Loucy (cell line): ENCODE measurements around the gene SMIM44.

Experiments used
- H2AFZ ChIP-seq: fragments of 200-600 bp; sonication (generic); 2 replicates; pipeline ENCODE4 v1.6.0; 2016; ENCODE audit warnings: antibody characterized with exemption, mild to moderate bottlenecking, low read length, moderate library complexity
- H3F3A ChIP-seq: fragments of 200-600 bp; 2 replicates; pipeline ENCODE4 v1.6.0; 2016; ENCODE audit warnings: antibody characterized with exemption, low read depth, mild to moderate bottlenecking
- H3K27me3 ChIP-seq: fragments of 200-600 bp; sonication (generic); 2 replicates; pipeline ENCODE4 v1.6.1; 2014; ENCODE audit warnings: low read length, mild to moderate bottlenecking; ENCODE audit not compliant: insufficient read depth, poor library complexity, severe bottlenecking
- H3K36me3 ChIP-seq: fragments of 200-600 bp; sonication (generic); 2 replicates; pipeline ENCODE4 v1.6.1; 2016; ENCODE audit warnings: low read length; ENCODE audit not compliant: insufficient read depth
- H3K4me1 ChIP-seq: fragments of 200-600 bp; sonication (generic); 2 replicates; pipeline ENCODE4 v1.5.1; 2014; ENCODE audit warnings: low read length, mild to moderate bottlenecking; ENCODE audit not compliant: insufficient read depth, poor library complexity, severe bottlenecking
- H3K4me2 ChIP-seq: fragments of 200-600 bp; sonication (generic); 2 replicates; pipeline ENCODE4 v1.6.0; 2014; ENCODE audit warnings: antibody characterized with exemption, low read length, low read depth, mild to moderate bottlenecking; ENCODE audit not compliant: poor library complexity, severe bottlenecking
- H3K4me3 ChIP-seq: fragments of 200-600 bp; sonication (generic); 2 replicates; pipeline ENCODE4 v1.5.1; 2014; ENCODE audit warnings: low read length, mild to moderate bottlenecking, mixed read lengths; ENCODE audit not compliant: poor library complexity, severe bottlenecking
- H3K79me2 ChIP-seq: fragments of 200-600 bp; sonication (generic); 2 replicates; pipeline ENCODE4 v1.6.1; 2014; ENCODE audit warnings: low read length; ENCODE audit not compliant: insufficient read depth
- H3K9ac ChIP-seq: fragments of 200-600 bp; sonication (generic); 2 replicates; pipeline ENCODE4 v1.6.0; 2014; ENCODE audit warnings: mild to moderate bottlenecking, low read depth, low read length, moderate library complexity; ENCODE audit not compliant: poor library complexity, severe bottlenecking
- H3K9me2 ChIP-seq: fragments of 200-600 bp; sonication (generic); replicated peaks from 2 replicates; pipeline ENCODE4 v1.6.1; 2016; ENCODE audit warnings: low read depth, low read length, mixed read lengths
- H3K9me3 ChIP-seq: fragments of 200-600 bp; sonication (generic); 2 replicates; pipeline ENCODE4 v1.6.1; 2014; ENCODE audit warnings: mild to moderate bottlenecking, antibody characterized with exemption, low read length, low read depth; ENCODE audit not compliant: insufficient read depth
- H4K20me1 ChIP-seq: fragments of 200-600 bp; sonication (generic); 2 replicates; pipeline ENCODE4 v1.6.0; 2014; ENCODE audit warnings: antibody characterized with exemption, low read length, mild to moderate bottlenecking; ENCODE audit not compliant: insufficient read depth, poor library complexity, severe bottlenecking
- CTCF ChIP-seq: fragments of 200-600 bp; sonication (generic); conservative IDR thresholded peaks from 2 replicates; pipeline ENCODE4 v1.5.1; 2014; ENCODE audit warnings: mild to moderate bottlenecking, antibody characterized with exemption, low read length
- EZH2phosphoT487 ChIP-seq: fragments of 200-600 bp; IDR thresholded peaks from 2 replicates; pipeline ENCODE4 v1.6.1; 2018; ENCODE audit warnings: antibody characterized with exemption, mild to moderate bottlenecking, moderate library complexity, borderline replicate concordance

The SMIM44 gene

GRCh38 chr19:3465552-3465951 is 17.7 kb downstream of the SMIM44 start:
- no peak overlapping the region for H2AFZ ChIP-seq
- H3K9me2 ChIP-seq, result no peaks in the 10 kb centered on the region
- no peaks in the 10 kb centered on the region for H3K27me3 ChIP-seq
- H3K9ac ChIP-seq, result no peak overlapping the region
- no peaks in the 10 kb centered on the region for H3K79me2 ChIP-seq
- TF ChIP-seq CTCF (no peak), EZH2phosphoT487 (no peak)
- 0 out of 2 replicates have a peak, but pooled peaks cover 10% of the 10 kb centered on the region for H3K36me3 ChIP-seq
- H4K20me1 ChIP-seq, result no peaks in the 10 kb centered on the region
- no peaks in the 10 kb centered on the region for H3K4me1 ChIP-seq
- peaks cover 5% of the 10 kb centered on the region; the same call in 1 of the 2 replicates for H3F3A ChIP-seq
- H3K4me3 ChIP-seq, result no peak overlapping the region
- H3K4me2 ChIP-seq, result no peak overlapping the region
- no peaks in the 10 kb centered on the region for H3K9me3 ChIP-seq

- Histone ChIP-seq H3K4me3 (no peak overlapping the region), H3K9me3 (no peaks in the 10 kb centered on the region), H3K4me2 (no peak overlapping the region), H3K4me1 (no peaks in the 10 kb centered on the region), H3F3A (peaks cover 5% of the 10 kb centered on the region; the same call in 1 of the 2 replicates), H3K9me2 (no peaks in the 10 kb centered on the region), H3K36me3 (peaks cover 15% of the 10 kb centered on the region; the same call in 1 of the 2 replicates), H3K9ac (no peak overlapping the region), H3K27me3 (no peaks in the 10 kb centered on the region), H2AFZ (no peak overlapping the region), H3K79me2 (no peaks in the 10 kb centered on the region), H4K20me1 (no peaks in the 10 kb centered on the region)
- TF ChIP-seq CTCF (no peak), EZH2phosphoT487 (no peak)
These were observed 18.5 kb downstream of the SMIM44 start for GRCh38 chr19:3464587-3465235.

GRCh38 chr19:3463714-3464586 is 19.3 kb downstream of the SMIM44 start:
- Histone ChIP-seq H3K4me1 (peaks cover 5% of the 10 kb centered on the region), H3K27me3 (no peaks in the 10 kb centered on the region), H2AFZ (no peak overlapping the region), H3K36me3 (peaks cover 15% of the 10 kb centered on the region; the same call in 1 of the 2 replicates), H3K4me2 (no peak overlapping the region), H3K9me2 (no peaks in the 10 kb centered on the region), H3F3A (peaks cover 5% of the 10 kb centered on the region; the same call in 1 of the 2 replicates), H3K9me3 (no peaks in the 10 kb centered on the region), H3K9ac (no peak overlapping the region), H3K4me3 (no peak overlapping the region), H4K20me1 (no peaks in the 10 kb centered on the region), H3K79me2 (no peaks in the 10 kb centered on the region)
- TF ChIP-seq CTCF (no peak), EZH2phosphoT487 (no peak)
